Activated gamma-delta T cell treated with Interleukin-2 at 50 U/mL for 16 hours (primary cell): ENCODE results near the gene UTF1.

Experiments
- DNase-seq: peaks from one replicate; pipeline ENCODE4 v3.0.0-alpha.2; 2020

The UTF1 gene

DNA sequence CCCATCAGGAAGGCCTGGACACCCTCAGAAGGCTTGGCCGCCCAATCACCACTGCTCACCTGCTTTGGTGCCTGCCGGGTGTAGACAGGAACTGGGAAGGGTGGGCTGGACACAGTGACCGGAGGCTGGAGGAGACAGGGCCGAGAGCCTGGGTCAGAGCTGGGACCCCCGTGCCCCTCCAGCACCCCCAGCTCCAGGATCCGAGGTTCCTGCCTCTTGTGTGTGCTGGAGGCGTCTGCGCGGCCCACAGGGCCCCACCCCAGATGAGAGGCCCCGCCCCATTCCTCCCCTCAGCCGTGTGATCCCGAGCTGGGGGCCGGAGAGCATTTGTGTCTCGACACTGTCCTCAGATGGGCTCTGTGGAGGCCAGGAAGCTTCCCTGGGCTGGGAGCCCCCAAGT lies 37.3 kb downstream of the UTF1 start:
- DNase-seq: no peak

DNA sequence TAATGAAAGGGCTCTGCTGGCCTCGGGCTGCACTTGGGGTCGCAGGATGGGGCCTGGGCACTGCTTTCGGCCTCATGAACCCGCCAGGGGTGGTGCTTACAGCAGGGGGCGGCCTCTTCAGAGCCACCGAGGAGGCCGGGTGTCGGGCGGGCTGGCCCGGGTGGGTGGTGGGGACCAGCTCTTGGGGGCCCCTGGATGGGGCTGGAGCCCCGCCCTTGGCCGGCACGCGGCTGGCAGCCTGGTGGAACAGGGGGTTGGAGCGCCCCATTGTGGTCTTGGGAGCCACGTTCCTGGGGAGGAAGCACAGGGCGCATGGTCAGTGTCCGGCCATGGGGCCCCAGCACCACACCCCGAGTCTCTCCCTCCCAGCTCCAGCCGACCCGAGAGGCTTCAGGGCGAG lies 37.8 kb downstream of the UTF1 start:
- DNase-seq: no peak

DNA sequence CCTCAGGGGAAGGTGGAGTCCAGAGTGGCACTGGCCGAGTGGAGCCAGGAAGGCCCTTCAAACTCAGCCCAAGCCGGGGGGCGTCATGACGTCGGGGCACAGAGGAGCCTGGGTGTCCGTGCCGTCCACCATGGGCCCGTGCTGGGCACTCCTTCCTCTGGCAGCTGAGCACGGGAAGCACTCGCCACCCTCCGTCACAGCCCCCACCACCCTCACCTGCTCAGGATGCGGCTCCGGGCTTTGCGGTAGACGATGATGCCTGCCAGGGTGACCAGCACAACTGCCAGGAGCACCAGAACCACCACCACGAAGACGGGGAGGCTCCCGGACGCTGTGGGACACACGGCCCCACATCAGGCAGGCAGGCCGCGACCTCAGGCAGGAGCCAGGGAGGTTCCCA lies 38.5 kb downstream of the UTF1 start:
- DNase-seq: no peak

DNA sequence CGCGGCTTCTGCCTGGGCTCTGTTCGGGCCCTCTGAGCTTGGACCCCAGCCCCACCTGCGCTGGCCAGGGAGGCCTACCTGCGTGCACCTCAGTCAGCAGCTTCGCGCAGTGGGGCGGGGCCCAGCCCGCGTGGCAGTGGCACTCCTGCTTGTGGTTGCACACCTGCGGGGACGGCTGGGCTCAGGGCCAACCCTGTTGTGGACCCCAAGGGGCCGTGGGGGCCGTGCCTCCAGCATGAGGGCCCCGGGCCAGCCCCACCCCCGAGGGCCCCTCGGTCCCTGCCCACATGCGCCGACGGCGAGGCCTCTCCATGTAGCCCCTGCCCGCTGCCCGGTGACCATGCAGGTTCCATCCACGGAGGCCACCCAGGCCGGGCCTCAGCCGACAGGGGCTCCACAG lies 39.4 kb downstream of the UTF1 start:
- no peak for DNase-seq

DNA sequence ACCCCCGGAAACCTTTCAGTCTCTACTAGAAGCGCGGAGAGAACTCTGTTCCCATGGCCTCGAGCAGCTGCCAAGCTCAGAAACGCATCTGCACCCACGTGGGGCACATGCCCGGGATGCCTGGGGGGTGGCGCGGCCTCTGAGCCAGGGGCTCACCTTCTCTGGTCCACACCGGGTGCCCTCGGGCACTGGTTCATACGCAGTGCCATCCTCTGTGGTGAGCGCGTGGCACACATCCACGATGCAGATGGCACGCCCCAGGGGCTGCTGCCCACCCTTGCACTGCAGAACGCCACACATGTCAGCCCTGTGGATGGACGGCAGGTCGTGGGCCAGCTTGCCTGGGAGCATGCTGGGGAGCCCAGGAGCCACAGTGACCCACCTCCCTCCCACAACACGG lies 40.2 kb downstream of the UTF1 start:
- DNase-seq: no peak

DNA sequence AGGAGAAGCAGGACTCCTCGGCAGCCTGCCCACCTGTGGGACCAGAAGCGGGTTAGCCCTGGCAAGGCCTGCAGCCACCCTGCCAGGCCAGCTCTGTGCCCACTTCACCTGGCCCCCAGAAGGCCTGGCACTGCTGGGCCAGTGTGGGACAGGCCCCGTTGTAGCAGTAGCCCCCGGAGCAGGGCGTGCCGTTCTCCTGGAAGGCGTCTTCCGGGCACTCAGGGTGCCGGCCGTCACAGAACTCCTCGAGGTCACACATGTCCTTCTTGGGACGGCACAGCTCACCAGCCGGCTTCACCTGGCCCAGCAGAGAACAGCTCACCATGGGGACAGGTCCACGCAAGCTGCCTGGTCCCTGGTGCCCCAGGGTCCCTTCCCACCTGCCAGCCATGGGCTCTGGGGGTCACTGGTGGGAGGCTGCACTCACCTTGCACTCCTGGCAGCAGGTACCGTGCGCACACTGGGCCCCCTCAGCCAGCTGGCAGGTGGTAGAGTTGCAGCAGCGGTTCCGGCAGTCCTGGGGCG lies 40.8 kb downstream of the UTF1 start:
- DNase-seq: no peak

DNA sequence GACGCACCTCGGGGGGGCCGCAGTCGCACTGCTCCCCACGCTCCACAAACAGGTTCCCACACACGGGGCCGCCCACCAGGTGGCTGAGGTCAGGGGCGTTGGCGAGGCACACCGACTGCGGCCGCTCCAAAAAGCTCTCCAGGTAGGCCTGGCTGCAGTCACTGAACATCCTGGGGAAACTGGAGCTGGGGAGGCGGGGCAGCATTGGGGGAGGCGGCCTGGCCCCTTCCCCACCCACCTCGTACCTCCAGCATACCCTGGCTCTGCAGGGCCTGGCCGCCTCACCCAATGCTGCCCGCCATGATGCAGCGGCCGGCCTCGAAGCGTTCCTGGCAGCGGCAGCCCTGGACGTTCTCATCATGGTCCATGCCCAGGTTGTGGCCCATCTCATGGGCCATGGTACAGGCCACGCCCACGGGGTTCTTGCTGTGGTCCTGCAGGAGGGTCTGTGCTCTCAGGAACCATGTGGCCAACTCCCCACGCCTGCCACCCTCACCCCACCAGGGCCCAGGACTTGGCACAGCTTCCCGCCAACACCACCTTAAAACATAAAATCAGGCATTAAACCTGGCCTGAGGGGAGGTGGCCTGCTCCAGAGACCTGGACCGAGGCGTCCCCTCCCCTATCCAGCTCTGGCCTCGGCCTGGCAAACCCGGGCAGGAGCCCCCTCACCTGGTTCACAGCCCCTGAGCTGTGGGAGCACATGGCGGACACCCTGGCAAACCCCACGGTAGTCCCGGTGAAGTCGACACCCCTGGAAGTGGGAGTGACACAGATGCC lies 41.7 kb downstream of the UTF1 start:
- DNase-seq: no peak

DNA sequence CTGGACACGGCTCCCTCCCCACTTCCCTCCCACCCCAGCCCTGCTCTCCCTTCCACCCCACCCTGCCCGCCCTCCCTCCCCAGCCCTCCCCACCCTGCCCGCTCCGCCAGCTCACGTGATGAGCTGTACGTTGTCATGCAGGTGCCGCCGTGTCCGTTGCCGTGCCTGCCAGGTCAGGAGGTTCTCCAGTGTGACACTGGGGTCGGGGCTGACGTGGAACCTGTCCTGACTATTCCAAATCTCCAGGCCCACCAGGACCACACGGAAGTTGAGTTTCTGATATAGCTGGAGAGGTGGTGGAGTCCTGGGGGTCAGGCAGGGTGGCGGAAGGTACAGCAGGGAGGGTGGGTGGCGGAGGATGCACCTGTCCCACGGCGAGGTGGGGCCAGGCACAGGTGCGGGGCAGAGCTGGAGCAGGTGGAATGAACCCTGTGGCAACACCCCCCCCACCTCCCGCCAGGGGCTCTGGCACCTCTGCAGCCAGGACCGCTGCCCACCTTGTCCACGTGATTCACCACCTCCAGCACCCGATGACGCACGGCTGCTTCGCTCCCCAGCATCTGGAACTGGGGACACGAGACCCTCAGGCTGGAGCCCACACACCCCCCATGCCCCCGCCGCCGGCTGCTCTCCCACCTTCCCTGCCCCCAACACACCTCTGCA lies 42.4 kb downstream of the UTF1 start:
- DNase-seq: no peak

DNA sequence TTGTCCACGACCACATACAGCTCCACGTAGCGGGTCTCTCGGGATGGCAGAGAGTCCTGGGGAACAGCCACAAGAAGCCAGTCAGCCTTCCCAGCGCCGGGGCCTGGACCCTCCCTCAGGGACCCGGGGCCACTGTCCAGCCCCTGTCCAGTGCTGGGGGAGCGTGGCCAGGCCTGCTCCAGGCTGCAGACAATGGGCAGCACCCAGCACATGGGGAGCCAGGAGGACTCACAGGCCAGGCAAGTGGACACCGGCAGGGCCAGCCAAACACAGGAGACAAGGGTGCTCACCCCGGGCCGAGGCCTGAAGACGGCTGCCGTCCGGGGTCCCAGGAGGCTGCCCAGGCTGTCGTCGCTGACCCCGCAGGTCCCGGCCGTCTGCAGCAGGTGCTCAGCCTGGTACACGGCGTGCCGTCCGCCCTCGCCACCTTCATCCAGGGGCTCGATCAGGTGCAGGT lies 43.0 kb downstream of the UTF1 start:
- no peak for DNase-seq

DNA sequence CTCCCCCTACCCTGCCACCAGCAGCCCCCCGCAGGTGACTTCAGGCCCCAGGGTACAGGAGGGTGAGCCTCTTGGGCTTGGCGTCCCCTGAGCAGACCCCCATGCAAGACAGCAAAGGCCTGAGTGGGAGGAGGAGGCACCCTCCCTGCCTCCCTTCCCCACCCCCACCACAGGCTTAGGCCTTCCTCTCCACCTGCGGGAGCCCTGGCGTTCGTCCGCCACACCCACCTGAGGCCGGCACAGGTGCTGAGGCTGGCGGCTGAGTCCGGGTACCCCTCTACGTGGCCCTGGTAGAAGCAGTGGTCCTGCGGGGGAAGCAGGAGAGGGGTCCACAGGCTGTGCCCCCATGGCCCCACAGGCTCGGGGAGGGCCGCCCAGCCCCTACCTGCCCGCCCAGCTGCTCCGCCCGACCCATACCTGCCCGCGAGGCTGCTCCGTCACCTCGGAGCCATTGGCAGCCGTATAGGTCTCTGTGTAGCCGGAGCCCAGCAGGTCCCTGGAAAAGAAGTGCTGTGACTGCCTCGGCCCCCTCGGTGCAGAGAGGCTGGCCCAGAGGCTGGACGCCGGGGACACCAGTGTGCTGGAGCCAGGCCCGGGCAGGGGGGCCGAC lies 43.6 kb downstream of the UTF1 start:
- DNase-seq: no peak

DNA sequence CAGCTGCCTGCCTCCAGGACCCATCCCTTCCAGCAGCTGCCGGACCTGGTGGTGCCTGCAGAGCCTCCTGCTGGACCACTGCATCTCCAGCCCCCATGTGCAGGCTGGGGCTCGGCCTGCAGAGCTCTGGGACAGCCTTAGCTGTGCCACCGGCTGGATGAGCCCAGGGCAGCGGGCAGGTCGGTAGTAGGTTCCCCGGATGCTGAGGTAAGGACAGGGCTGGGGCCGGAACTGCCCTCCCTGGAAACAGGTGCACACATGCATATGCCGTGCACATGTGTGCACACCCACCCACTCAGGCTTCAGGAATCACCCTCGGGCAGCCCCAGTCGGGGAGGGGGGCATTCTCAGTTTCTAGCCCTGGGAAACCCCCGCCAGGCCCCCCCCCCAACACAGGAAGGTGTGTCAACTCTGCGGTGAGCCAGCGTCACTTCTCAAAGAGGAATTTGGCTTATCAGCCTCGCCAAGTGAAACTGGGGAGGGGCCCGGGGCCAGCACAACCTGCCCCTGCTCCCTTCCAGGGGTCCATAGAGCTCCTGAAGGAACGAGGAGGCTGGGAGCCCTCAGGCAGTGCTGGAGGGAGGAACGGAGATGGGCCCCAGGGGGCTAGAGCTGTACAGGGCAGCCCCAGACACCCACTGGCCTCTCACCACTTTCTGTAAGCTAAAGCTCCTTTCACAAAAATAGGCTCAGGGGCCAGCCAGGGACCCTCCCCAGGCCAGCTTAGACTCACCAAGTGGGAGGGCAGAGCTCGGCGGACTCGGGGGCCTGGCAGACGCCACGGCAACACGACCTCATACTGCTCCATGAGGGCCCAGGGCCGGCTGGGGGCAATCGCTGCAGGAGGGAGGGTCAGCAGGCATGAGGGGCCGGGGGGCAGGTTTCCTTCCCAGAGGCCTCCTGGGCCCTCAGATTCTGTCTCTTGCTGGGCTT lies 45.0 kb downstream of the UTF1 start:
- peak; percentile 71 for DNase-seq

DNA sequence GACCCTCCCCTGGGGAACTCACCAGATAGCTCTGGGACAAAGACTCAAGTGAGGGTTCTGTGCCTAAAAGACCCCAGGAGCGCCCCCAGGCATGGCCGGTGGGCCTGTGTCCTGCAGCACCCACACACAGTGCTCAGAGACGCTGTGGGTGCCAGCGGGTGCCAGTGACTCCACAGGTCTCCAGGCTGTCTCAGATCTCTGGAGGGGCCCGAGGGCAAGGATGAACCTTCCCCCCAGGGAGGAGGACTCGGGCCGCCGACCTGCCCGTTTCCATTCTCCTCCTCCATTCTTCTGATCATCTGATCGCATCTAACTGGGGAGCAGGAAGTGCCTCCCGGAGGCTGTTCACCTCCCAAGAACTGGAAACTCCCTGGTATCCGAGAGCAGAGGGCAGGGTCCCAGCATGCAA lies 45.7 kb downstream of the UTF1 start:
- peak; percentile 48 for DNase-seq

DNA sequence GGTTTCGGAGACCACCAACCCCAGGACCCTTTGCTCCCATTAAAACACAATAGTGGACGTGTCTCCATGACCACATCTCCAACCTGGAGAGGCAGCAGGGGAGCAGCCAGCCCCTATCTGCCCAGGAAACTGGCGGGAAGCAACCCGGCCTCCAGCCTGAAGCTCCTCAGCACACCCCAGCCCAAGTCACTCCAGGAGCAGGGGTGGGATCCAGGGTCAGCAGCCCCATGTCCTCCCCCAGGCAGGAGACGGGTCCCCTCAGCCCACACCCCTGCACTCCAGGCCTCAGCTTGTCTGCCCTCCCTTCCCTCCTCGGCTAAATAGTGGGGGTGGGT lies 46.0 kb downstream of the UTF1 start:
- DNase-seq: no peak

DNA sequence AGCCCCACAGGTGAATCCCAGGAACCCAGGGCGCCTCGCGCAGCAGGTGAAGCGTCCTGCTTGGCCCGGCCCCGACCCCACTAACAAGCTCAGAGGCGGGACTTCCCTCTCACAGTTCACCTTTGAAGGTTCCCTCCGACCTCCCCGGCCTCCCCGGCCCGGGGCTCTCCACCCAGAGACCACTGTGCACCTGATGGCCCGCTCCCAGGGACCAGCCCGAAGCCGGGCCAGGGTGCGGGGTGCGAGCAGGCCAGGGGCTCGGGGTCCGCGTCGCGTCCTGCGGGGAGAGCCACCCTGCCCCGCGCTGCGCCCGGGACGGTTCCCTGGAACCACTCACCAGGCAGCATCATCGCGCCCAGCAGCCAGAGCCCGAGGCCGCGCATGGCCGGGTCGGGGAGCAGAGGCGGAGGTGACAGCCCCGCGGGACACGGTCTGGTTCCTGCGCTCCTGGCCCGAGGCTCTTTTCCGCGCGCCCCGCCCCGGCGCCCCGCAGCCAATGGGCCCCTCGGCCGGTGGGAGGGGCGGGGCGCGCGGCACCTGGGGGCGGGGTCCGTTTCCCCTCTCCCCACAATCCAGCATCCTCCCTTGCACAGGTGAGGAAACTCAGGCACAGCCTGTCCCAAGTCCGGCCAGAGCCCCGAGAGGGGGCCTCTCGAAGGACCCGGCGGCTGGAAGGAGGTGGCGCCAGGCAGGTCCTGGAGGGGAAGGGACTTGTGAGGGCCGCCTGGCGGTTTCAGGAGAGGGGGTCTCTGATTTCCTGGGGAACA lies 46.6 kb downstream of the UTF1 start, which contains the start of gene ADAM8:
Gene ADAM8, minus strand, starts transcription at position 434 of the 767 bp plus-strand sequence. Its CDS starts 51 bp downstream, at position 383.
- peak; percentile 59 for DNase-seq

DNA sequence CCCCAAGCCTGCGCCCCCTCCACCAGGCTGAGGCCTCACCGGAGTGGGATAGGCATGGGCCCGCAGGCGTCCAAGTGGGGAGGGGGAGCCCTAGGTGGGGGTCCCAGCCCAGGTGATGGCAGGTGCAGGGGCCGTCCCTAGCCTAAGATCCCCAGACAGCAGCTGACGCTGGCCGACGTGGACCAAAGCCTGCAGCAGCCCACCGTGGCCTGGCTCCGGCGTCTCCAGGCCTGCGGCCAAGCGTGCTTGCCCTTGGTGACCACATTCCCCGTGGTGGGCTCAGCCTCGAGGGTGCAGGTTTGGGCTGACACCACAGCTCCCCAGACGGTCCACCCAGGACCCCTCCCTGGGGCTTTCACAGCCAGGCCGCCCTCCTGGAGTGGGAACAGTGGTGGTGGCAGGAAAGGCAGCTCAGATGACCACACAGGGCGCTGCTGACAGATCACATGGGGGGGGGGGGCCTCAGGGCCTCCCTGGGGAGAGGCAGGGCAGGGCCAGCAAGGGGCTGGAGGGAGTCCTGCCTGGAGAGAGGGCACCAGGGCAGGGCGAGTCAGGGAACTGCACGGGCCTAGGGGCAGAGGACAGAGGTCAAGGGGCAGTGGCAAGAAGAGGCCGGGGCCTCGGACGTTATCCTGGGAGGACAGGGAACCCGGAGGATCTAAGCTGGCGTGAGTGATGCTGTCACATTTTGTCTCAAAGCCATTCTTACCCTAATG lies 47.4 kb downstream of the UTF1 start:
- DNase-seq: no peak

DNA sequence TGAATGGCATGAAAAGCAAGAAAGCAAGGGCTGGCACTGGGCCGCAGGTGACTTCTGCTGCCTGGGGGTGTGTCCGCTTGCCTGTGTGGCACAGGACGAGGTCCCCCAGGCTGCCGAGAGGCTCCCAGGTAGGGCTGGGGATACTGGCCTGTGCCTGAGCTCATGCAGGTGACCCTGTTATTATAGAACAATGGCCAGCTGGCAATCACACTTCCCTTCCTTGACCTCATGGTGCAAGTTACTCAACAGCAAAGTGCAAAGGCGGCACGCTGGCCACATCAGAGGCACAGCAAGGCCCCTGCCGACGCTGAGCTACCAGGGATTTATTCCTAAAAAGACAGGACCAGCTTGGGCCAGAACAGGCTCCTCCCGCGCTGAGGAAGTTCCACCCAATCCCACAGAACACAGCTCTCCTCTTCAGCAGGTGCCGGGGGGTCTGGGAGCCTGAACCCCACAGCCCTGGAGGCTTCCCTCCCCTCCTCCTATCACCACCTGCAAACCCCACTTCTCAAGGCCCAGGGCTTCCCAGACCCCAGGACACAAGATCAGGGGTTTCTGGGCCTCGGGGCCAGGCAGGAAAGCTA lies 48.1 kb downstream of the UTF1 start:
- no peak for DNase-seq

DNA sequence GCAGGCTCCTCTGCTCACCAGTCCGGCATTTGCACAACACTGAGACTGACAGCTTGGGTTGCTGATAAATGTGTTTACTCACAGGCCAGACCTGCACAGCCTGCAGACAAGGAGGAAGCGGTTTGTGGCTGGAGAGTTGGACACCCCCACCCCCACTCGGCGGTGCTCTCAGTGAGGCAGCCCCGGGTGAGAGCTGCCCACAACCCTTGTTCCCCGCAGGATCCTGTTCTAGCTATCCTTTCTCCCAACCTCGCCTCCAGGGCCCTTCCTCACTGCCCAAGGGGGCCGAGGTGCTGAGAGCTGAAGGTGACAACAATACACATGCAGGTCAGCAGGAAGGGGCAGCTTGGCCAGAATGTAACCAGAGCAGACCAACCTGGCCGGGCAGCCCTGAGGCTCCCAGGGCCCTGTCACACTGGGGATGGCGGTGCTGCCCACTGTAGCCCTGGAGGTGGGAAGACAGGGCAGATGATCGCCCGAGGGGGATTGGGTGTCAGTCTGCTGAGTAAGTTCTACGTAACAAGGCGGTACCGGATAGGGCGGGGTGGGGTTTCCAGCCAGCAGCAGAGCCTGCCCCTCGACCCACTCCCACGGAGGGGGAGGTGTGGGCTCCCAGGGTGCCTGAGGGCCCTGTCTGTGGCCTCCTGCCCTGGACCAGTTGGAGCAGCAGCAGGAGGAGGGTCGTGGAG lies 48.7 kb downstream of the UTF1 start:
- DNase-seq: peak; percentile 73

DNA sequence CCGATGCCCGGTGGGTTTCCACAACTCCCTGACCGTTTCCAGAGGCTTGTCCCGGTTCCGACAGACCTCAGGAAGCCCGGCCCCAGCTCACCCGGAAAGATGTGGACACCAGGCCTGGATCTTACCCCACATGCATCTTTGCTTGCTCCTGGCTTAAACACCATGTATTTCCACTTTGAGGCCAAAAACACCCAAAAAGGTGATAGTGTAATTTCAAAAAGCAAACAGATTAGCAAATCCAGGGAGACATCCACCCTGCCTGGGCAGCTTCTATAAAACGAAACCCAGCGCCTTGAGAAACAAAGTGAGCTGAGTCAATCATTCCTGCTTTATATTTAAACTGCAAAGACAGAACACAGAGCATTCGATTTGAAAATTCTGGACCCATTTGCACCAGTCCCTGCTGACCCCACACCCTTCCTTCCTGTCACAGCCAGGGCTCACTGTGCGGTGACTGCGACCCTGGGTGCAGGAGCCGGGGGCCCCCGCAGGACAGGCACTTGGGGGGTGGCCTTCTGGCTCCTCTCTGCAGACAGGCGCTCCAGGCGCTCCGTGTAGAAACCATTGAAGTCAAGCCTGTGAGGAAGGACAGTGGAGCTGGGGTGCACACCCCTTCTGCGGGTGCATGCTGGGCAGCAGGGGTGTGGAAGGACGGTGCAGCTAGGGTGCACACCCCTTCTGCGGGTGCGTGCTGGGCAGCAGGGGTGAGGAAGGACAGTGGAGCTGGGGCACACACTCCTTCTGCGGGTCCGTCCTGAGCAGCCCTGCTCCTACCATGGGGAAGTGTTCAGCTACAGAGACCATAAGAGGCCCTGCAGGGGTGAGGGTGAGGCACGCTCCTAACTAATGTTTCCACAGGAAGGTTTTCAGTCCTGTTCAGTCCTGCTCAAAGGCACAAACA lies 49.6 kb downstream of the UTF1 start:
- no peak for DNase-seq

DNA sequence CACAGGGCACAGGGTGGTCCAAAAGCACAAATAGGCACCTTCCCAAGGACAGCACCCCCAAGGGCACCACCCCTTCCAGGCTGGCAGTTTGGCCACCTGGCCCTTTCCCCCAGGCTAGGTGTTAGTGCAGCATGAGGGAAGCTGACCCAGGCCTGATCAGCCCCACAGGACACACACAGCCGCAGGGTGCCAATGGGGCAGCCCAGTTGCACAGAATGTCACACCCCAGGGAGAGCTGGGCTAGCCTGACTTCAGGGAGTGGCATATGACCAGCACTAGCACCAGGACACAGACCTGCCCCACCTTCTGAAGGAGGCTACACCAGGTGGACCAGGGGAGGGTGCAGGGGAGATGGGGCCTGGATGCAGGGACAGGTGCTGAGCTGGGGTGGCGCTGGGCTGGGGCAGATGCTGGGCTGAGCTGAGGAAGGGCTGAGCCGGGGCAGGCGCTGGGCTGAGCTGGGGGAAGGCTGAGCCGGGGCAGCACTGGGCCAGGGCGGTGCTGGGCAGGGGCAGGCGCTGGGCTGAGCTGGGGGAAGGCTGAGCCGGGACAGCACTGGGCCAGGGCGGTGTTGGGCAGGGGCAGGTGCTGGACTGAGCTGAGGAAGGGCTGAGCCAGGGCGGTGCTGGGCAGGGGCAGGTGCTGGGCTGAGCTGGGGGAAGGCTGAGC lies 50.5 kb downstream of the UTF1 start:
- DNase-seq: no peak
